NT2/D1 (cell line): ENCODE data around the gene PPP1R15A.

Experiments used
- SUZ12 ChIP-seq: IDR thresholded peaks from 2 replicates; pipeline ENCODE4 v1.6.1; 2011; ENCODE audit not compliant: insufficient read length, insufficient read depth; ENCODE audit errors: extremely low read depth
- YY1 ChIP-seq: IDR thresholded peaks from 2 replicates; pipeline ENCODE4 v1.6.1; 2011; ENCODE audit not compliant: insufficient read length, insufficient read depth

GRCh38 chr19:48907671-48908070, 35.5 kb downstream of the PPP1R15A start:
- TF ChIP-seq YY1 (no peak), SUZ12 (no peak)
